IPS DF 6.9 (cell line): ENCODE results near the gene SELENOH.

Source experiments
- DNase-seq: peaks from one replicate; pipeline ENCODE4 v3.0.0-alpha.2; 2013; ENCODE audit warnings: low read depth, low spot score
- H3K27ac ChIP-seq: one replicate; pipeline ENCODE4 v1.5.1; 2013; ENCODE audit warnings: low read length, control low read depth
- H3K27me3 ChIP-seq: 2 replicates; pipeline ENCODE4 v1.6.1; 2013; ENCODE audit warnings: mild to moderate bottlenecking, low read length; ENCODE audit not compliant: control insufficient read depth, insufficient read depth
- H3K36me3 ChIP-seq: 2 replicates; pipeline ENCODE4 v1.6.1; 2013; ENCODE audit warnings: low read length; ENCODE audit not compliant: control insufficient read depth, insufficient read depth
- H3K4me1 ChIP-seq: 2 replicates; pipeline ENCODE4 v1.6.1; 2013; ENCODE audit warnings: low read length; ENCODE audit not compliant: control insufficient read depth, insufficient read depth
- H3K4me3 ChIP-seq: 2 replicates; pipeline ENCODE4 v1.5.1; 2013; ENCODE audit warnings: mild to moderate bottlenecking, low read length
- H3K9me3 ChIP-seq: 2 replicates; pipeline ENCODE4 v1.6.1; 2013; ENCODE audit warnings: low read length, inconsistent platforms; ENCODE audit not compliant: control insufficient read depth, insufficient read depth

The SELENOH gene

GRCh38 chr11:57792870-57793269, 51.6 kb downstream of the SELENOH start:
- no peak for DNase-seq
- Histone ChIP-seq H3K27ac (no peak overlapping the region), H3K9me3 (no peaks in the 10 kb centered on the region), H3K27me3 (no peaks in the 10 kb centered on the region), H3K4me3 (no peak overlapping the region), H3K4me1 (peaks cover 3% of the 10 kb centered on the region), H3K36me3 (peaks cover 9% of the 10 kb centered on the region; the same call in 1 of the 2 replicates)
